GM23338 (cell line): ENCODE measurements around the gene PAH. TPM values are rescaled to one million over a fixed set of nuclear protein-coding genes. Genes with fewer than 3 reads are reported as not detected.

Experiments
- ATAC-seq: fragments of 200-7000 bp; cut with Tn5 transposase; 3 replicates; pipeline ENCODE4 v1.9.1; 2020
- DNase-seq: peaks from one replicate; pipeline ENCODE4 v3.0.0-alpha.2; 2015; ENCODE audit warnings: low spot score
- H2AFZ ChIP-seq: fragments of 200-600 bp; sonication (generic); 2 replicates; pipeline ENCODE4 v1.8.0; 2016; ENCODE audit warnings: antibody characterized with exemption, mild to moderate bottlenecking, moderate library complexity
- H3F3A ChIP-seq: fragments of 200-600 bp; sonication (generic); replicated peaks from 2 replicates; pipeline ENCODE4 v1.8.0; 2017; ENCODE audit warnings: antibody characterized with exemption, mixed run types, low read depth
- H3K27ac ChIP-seq: fragments of 200-600 bp; sonication (generic); 2 replicates; pipeline ENCODE4 v1.6.1; 2016; ENCODE audit warnings: low read depth
- H3K27me3 ChIP-seq: fragments of 200-600 bp; sonication (generic); 2 replicates; pipeline ENCODE4 v1.8.0; 2016; ENCODE audit warnings: mild to moderate bottlenecking, mixed run types, moderate library complexity; ENCODE audit not compliant: insufficient read depth
- H3K36me3 ChIP-seq: fragments of 200-600 bp; sonication (generic); 2 replicates; pipeline ENCODE4 v1.8.0; 2016; ENCODE audit warnings: mild to moderate bottlenecking; ENCODE audit not compliant: insufficient read depth
- H3K4me1 ChIP-seq: fragments of 200-600 bp; sonication (generic); 2 replicates; pipeline ENCODE4 v1.8.0; 2016; ENCODE audit warnings: mild to moderate bottlenecking, moderate library complexity; ENCODE audit not compliant: insufficient read depth
- H3K4me2 ChIP-seq: fragments of 200-600 bp; sonication (generic); 2 replicates; pipeline ENCODE4 v1.7.1; 2017; ENCODE audit warnings: mixed run types
- H3K4me3 ChIP-seq: fragments of 200-600 bp; sonication (generic); 2 replicates; pipeline ENCODE4 v1.6.1; 2016; ENCODE audit warnings: mixed run types
- H3K79me2 ChIP-seq: fragments of 200-600 bp; sonication (generic); replicated peaks from 2 replicates; pipeline ENCODE4 v1.8.0; 2017; ENCODE audit warnings: mild to moderate bottlenecking; ENCODE audit not compliant: insufficient read depth
- H3K9me2 ChIP-seq: fragments of 200-600 bp; sonication (generic); 2 replicates; pipeline ENCODE4 v1.8.0; 2017; ENCODE audit not compliant: insufficient read depth
- H4K20me1 ChIP-seq: fragments of 200-600 bp; sonication (generic); replicated peaks from 2 replicates; pipeline ENCODE4 v1.8.0; 2017; ENCODE audit warnings: mild to moderate bottlenecking; ENCODE audit not compliant: insufficient read depth
- H3K27ac Mint-ChIP-seq: 2 replicates; pipeline ENCODE4 v1.8.0; 2020; ENCODE audit warnings: inconsistent platforms, mild to moderate bottlenecking, moderate library complexity, mixed read lengths
- H3K27me3 Mint-ChIP-seq: 3 replicates; pipeline ENCODE4 v1.8.0; 2022; ENCODE audit warnings: low read depth, mild to moderate bottlenecking, moderate library complexity, mixed read lengths, inconsistent platforms; ENCODE audit not compliant: insufficient read depth, poor library complexity
- H3K36me3 Mint-ChIP-seq: 3 replicates; pipeline ENCODE4 v1.8.0; 2021; ENCODE audit warnings: low read depth, mild to moderate bottlenecking, inconsistent platforms, moderate library complexity, mixed read lengths
- H3K4me1 Mint-ChIP-seq: 3 replicates; pipeline ENCODE4 v1.8.0; 2020; ENCODE audit warnings: mild to moderate bottlenecking, inconsistent platforms, mixed read lengths
- H3K4me3 Mint-ChIP-seq: 3 replicates; pipeline ENCODE4 v1.8.0; 2021; ENCODE audit warnings: moderate library complexity, mild to moderate bottlenecking, inconsistent platforms, mixed read lengths
- H3K9me3 Mint-ChIP-seq: 3 replicates; pipeline ENCODE4 v1.8.0; 2020; ENCODE audit warnings: moderate library complexity, mild to moderate bottlenecking, inconsistent platforms, mixed read lengths
- CREB1 ChIP-seq: fragments of 250-450 bp; sonication (Bioruptor Pico); IDR thresholded peaks from 2 replicates; pipeline ENCODE4 v1.5.0; 2020; ENCODE audit warnings: low read depth, mild to moderate bottlenecking, moderate library complexity
- EZH2 ChIP-seq: fragments of 200-600 bp; sonication (generic); IDR thresholded peaks from one replicate; pipeline ENCODE4 v1.8.0; 2017; ENCODE audit warnings: antibody characterized with exemption, mild to moderate bottlenecking, low read depth; ENCODE audit not compliant: unreplicated experiment
- EZH2phosphoT487 ChIP-seq: fragments of 200-600 bp; sonication (generic); IDR thresholded peaks from one replicate; pipeline ENCODE4 v1.8.1; 2018; ENCODE audit warnings: antibody characterized with exemption; ENCODE audit not compliant: unreplicated experiment
- JUNB ChIP-seq: IDR thresholded peaks from one replicate; pipeline ENCODE4 v1.6.1; 2016; ENCODE audit warnings: antibody characterized with exemption; ENCODE audit not compliant: unreplicated experiment
- NANOG ChIP-seq: IDR thresholded peaks from 2 replicates; pipeline ENCODE4 v1.6.1; 2016; ENCODE audit warnings: antibody characterized with exemption, borderline replicate concordance
- POLR2AphosphoS5 ChIP-seq: IDR thresholded peaks from 2 replicates; pipeline ENCODE4 v1.6.1; 2016; ENCODE audit warnings: antibody characterized with exemption, low read depth
- STAT1 ChIP-seq: IDR thresholded peaks from one replicate; pipeline ENCODE4 v1.6.1; 2016; ENCODE audit warnings: antibody characterized with exemption; ENCODE audit not compliant: unreplicated experiment
- ZNF114 ChIP-seq: fragments of 250-450 bp; sonication (Bioruptor Pico); IDR thresholded peaks from 2 replicates; pipeline ENCODE4 v1.5.0; 2020; ENCODE audit warnings: mild to moderate bottlenecking, moderate library complexity
- ZNF331 ChIP-seq: fragments of 250-450 bp; sonication (Bioruptor Pico); IDR thresholded peaks from 2 replicates; pipeline ENCODE4 v1.5.0; 2020; ENCODE audit warnings: low read depth, mild to moderate bottlenecking, moderate library complexity
- polyA plus RNA-seq: library from polyadenylated mRNA; unstranded; fragments of >200 nt; fragmentation: Nextera tagmentation; extraction: Ambion mirVana; gene quantifications from 2 replicates; pipeline ENCODE4 v1.2.1, GENCODE V29; 2016
- total RNA-seq: library from RNA; depleted of rRNA; stranded (reverse); fragments of >200 nt; shearing (Covaris generic); gene quantifications from 2 replicates; pipeline ENCODE4 v1.2.3, GENCODE V29; 2014
- TF ChIP-seq, protein P1 (sequence below): IDR thresholded peaks from 2 replicates; pipeline ENCODE4 v1.6.1; 2016; ENCODE audit warnings: antibody characterized with exemption
- TF ChIP-seq, protein P2 (sequence below): fragments of 250-450 bp; sonication (Bioruptor Pico); IDR thresholded peaks from 2 replicates; pipeline ENCODE4 v1.5.0; 2020; ENCODE audit warnings: mild to moderate bottlenecking, moderate library complexity
- TF ChIP-seq, protein P3 (sequence below): IDR thresholded peaks from one replicate; pipeline ENCODE4 v1.6.1; 2018; ENCODE audit warnings: antibody characterized with exemption; ENCODE audit not compliant: unreplicated experiment
- TF ChIP-seq, protein P4 (sequence below), 2 experiments: fragments of 200-600 bp in 1 of 2; sonication (generic) in 1 of 2; conservative IDR thresholded peaks; 2 replicates each; pipeline versions ENCODE4 v1.5.1 to v1.6.1; 2016 to 2017; ENCODE audit warnings: antibody characterized with exemption in 2 of 2, low read depth in 2 of 2, mild to moderate bottlenecking in 2 of 2, moderate library complexity in 1 of 2

Gene PAH
- total and polyA plus RNA-seq, 2 experiments from 2014 or later: 3.7 to 4.8 TPM

DNA sequence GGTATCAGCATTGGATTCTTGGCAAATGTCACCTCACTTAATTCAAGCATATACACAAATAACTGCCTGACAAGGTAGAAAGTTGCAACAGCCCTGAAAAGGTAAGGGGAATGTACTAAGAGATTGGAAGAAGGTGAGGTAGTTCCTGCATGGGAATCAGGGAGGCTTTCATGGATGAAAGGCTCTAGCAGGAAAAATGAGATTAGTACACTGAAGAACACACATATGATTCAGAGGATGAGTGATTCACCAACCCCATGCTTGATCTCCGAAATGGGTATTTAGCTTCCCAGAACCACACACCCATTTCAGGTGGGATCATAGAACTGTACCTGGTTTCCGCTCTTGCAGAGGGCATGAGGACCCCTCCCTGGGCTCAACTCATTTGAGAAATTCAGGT is 65.8 kb downstream of the PAH start:
- Histone ChIP-seq H3K4me2 (no peak overlapping the region), H2AFZ (no peak overlapping the region), H3K36me3 (no peaks in the 10 kb centered on the region), H3K27ac (no peak overlapping the region), H3K9me2 (peaks cover 11% of the 10 kb centered on the region), H3K79me2 (no peaks in the 10 kb centered on the region), H3K4me1 (no peaks in the 10 kb centered on the region), H3K4me3 (no peak overlapping the region), H4K20me1 (peaks cover 3% of the 10 kb centered on the region; the same call in 1 of the 2 replicates), H3F3A (no peaks in the 10 kb centered on the region), H3K27me3 (no peaks in the 10 kb centered on the region)
- no peaks in the 10 kb centered on the region for H3K4me1 Mint-ChIP-seq
- H3K27ac Mint-ChIP-seq: no peak overlapping the region
- no peaks in the 10 kb centered on the region for H3K36me3 Mint-ChIP-seq
- no peak for DNase-seq
- no peaks in the 10 kb centered on the region for H3K9me3 Mint-ChIP-seq
- TF ChIP-seq ZNF114 (CRISPR knock-in tag) (no peak), JUNB (no peak), ZNF331 (CRISPR knock-in tag) (no peak), NANOG (no peak), EZH2phosphoT487 (no peak), EZH2 (no peak), POLR2AphosphoS5 (no peak), CREB1 (CRISPR knock-in tag) (no peak), STAT1 (no peak)
- TF ChIP-seq, protein P1, sequence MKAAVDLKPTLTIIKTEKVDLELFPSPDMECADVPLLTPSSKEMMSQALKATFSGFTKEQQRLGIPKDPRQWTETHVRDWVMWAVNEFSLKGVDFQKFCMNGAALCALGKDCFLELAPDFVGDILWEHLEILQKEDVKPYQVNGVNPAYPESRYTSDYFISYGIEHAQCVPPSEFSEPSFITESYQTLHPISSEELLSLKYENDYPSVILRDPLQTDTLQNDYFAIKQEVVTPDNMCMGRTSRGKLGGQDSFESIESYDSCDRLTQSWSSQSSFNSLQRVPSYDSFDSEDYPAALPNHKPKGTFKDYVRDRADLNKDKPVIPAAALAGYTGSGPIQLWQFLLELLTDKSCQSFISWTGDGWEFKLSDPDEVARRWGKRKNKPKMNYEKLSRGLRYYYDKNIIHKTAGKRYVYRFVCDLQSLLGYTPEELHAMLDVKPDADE: no peak
- TF ChIP-seq, protein P2, sequence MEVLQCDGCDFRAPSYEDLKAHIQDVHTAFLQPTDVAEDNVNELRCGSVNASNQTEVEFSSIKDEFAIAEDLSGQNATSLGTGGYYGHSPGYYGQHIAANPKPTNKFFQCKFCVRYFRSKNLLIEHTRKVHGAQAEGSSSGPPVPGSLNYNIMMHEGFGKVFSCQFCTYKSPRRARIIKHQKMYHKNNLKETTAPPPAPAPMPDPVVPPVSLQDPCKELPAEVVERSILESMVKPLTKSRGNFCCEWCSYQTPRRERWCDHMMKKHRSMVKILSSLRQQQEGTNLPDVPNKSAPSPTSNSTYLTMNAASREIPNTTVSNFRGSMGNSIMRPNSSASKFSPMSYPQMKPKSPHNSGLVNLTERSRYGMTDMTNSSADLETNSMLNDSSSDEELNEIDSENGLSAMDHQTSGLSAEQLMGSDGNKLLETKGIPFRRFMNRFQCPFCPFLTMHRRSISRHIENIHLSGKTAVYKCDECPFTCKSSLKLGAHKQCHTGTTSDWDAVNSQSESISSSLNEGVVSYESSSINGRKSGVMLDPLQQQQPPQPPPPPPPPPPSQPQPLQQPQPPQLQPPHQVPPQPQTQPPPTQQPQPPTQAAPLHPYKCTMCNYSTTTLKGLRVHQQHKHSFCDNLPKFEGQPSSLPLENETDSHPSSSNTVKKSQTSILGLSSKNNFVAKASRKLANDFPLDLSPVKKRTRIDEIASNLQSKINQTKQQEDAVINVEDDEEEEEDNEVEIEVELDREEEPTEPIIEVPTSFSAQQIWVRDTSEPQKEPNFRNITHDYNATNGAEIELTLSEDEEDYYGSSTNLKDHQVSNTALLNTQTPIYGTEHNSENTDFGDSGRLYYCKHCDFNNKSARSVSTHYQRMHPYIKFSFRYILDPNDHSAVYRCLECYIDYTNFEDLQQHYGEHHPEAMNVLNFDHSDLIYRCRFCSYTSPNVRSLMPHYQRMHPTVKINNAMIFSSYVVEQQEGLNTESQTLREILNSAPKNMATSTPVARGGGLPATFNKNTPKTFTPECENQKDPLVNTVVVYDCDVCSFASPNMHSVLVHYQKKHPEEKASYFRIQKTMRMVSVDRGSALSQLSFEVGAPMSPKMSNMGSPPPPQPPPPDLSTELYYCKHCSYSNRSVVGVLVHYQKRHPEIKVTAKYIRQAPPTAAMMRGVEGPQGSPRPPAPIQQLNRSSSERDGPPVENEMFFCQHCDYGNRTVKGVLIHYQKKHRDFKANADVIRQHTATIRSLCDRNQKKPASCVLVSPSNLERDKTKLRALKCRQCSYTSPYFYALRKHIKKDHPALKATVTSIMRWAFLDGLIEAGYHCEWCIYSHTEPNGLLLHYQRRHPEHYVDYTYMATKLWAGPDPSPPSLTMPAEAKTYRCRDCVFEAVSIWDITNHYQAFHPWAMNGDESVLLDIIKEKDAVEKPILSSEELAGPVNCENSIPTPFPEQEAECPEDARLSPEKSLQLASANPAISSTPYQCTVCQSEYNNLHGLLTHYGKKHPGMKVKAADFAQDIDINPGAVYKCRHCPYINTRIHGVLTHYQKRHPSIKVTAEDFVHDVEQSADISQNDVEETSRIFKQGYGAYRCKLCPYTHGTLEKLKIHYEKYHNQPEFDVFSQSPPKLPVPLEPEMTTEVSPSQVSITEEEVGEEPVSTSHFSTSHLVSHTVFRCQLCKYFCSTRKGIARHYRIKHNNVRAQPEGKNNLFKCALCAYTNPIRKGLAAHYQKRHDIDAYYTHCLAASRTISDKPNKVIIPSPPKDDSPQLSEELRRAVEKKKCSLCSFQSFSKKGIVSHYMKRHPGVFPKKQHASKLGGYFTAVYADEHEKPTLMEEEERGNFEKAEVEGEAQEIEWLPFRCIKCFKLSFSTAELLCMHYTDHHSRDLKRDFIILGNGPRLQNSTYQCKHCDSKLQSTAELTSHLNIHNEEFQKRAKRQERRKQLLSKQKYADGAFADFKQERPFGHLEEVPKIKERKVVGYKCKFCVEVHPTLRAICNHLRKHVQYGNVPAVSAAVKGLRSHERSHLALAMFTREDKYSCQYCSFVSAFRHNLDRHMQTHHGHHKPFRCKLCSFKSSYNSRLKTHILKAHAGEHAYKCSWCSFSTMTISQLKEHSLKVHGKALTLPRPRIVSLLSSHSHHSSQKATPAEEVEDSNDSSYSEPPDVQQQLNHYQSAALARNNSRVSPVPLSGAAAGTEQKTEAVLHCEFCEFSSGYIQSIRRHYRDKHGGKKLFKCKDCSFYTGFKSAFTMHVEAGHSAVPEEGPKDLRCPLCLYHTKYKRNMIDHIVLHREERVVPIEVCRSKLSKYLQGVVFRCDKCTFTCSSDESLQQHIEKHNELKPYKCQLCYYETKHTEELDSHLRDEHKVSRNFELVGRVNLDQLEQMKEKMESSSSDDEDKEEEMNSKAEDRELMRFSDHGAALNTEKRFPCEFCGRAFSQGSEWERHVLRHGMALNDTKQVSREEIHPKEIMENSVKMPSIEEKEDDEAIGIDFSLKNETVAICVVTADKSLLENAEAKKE (CRISPR knock-in tag): no peak
- TF ChIP-seq, protein P3, sequence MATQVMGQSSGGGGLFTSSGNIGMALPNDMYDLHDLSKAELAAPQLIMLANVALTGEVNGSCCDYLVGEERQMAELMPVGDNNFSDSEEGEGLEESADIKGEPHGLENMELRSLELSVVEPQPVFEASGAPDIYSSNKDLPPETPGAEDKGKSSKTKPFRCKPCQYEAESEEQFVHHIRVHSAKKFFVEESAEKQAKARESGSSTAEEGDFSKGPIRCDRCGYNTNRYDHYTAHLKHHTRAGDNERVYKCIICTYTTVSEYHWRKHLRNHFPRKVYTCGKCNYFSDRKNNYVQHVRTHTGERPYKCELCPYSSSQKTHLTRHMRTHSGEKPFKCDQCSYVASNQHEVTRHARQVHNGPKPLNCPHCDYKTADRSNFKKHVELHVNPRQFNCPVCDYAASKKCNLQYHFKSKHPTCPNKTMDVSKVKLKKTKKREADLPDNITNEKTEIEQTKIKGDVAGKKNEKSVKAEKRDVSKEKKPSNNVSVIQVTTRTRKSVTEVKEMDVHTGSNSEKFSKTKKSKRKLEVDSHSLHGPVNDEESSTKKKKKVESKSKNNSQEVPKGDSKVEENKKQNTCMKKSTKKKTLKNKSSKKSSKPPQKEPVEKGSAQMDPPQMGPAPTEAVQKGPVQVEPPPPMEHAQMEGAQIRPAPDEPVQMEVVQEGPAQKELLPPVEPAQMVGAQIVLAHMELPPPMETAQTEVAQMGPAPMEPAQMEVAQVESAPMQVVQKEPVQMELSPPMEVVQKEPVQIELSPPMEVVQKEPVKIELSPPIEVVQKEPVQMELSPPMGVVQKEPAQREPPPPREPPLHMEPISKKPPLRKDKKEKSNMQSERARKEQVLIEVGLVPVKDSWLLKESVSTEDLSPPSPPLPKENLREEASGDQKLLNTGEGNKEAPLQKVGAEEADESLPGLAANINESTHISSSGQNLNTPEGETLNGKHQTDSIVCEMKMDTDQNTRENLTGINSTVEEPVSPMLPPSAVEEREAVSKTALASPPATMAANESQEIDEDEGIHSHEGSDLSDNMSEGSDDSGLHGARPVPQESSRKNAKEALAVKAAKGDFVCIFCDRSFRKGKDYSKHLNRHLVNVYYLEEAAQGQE: no peak
- TF ChIP-seq, protein P4, sequence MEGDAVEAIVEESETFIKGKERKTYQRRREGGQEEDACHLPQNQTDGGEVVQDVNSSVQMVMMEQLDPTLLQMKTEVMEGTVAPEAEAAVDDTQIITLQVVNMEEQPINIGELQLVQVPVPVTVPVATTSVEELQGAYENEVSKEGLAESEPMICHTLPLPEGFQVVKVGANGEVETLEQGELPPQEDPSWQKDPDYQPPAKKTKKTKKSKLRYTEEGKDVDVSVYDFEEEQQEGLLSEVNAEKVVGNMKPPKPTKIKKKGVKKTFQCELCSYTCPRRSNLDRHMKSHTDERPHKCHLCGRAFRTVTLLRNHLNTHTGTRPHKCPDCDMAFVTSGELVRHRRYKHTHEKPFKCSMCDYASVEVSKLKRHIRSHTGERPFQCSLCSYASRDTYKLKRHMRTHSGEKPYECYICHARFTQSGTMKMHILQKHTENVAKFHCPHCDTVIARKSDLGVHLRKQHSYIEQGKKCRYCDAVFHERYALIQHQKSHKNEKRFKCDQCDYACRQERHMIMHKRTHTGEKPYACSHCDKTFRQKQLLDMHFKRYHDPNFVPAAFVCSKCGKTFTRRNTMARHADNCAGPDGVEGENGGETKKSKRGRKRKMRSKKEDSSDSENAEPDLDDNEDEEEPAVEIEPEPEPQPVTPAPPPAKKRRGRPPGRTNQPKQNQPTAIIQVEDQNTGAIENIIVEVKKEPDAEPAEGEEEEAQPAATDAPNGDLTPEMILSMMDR (conservative IDR thresholded peaks at IDR 0.05; ENCODE audit: low read depth in 2 of 2): no peak
- no peak for ATAC-seq
- no peak overlapping the region for H3K4me3 Mint-ChIP-seq
- no peaks in the 10 kb centered on the region for H3K27me3 Mint-ChIP-seq
